Measurements from ENCODE around the gene CENPQ.

DNA sequence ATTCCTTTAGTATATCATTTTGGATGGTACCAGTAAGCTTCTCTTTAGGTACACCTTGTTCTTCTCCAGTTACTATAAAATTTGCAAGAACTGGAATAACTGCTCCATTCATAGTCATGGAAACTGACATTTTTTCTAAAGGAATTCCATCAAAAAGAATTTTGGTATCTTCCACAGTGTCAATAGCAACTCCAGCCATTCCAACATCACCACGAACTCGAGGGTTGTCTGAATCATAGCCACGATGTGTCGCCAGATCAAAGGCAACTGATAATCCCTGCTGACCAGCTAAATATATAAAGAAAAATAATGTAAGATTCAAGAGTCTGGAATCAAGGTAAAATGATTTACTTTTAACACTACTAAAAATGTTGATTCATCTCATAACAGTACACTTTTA is 5.4 kb upstream of the CENPQ start:
- TF ChIP-seq, protein P1, sequence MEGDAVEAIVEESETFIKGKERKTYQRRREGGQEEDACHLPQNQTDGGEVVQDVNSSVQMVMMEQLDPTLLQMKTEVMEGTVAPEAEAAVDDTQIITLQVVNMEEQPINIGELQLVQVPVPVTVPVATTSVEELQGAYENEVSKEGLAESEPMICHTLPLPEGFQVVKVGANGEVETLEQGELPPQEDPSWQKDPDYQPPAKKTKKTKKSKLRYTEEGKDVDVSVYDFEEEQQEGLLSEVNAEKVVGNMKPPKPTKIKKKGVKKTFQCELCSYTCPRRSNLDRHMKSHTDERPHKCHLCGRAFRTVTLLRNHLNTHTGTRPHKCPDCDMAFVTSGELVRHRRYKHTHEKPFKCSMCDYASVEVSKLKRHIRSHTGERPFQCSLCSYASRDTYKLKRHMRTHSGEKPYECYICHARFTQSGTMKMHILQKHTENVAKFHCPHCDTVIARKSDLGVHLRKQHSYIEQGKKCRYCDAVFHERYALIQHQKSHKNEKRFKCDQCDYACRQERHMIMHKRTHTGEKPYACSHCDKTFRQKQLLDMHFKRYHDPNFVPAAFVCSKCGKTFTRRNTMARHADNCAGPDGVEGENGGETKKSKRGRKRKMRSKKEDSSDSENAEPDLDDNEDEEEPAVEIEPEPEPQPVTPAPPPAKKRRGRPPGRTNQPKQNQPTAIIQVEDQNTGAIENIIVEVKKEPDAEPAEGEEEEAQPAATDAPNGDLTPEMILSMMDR (conservative IDR thresholded peaks at IDR 0.05; ENCODE audit: low read depth in 2 of 2), result no peak
- TF ChIP-seq POLR2AphosphoS5 (IDR thresholded peaks at IDR 0.05; ENCODE audit: low read depth) (no peak), EZH2 (IDR thresholded peaks at IDR 0.05; ENCODE audit: low read depth, unreplicated experiment) (no peak), NANOG (IDR thresholded peaks at IDR 0.05; ENCODE audit: borderline replicate concordance) (no peak)
